Tibial artery (tissue), 4 donors: ENCODE results near the gene PDP2.

Source experiments
- DNase-seq, 2 donors: peaks; one replicate each; pipeline ENCODE4 v3.0.0-alpha.2; 2019
- H3K27ac ChIP-seq, 2 donors: fragments of 200-600 bp; sonication (generic) in 1 of 2; 1 replicate in 1 of 2; 2 replicates in 1 of 2; pipeline ENCODE4 v1.5.1; 2018 to 2019; ENCODE audit warnings: mild to moderate bottlenecking in 1 of 2
- H3K27me3 ChIP-seq, 2 donors: fragments of 200-600 bp; sonication (generic) in 1 of 2; one replicate each; pipeline versions ENCODE4 v1.5.1 to v1.6.0; 2016 to 2019
- H3K36me3 ChIP-seq, 3 donors: fragments of 200-600 bp; sonication (generic) in 2 of 3; one replicate each; pipeline ENCODE4 v1.5.1; 2016 to 2019; ENCODE audit warnings: mild to moderate bottlenecking in 2 of 3
- H3K4me1 ChIP-seq, 4 donors: fragments of 200-600 bp; sonication (generic) in 2 of 4; 1 replicate in 3 of 4; 2 replicates in 1 of 4; pipeline ENCODE4 v1.5.1; 2016 to 2019
- H3K4me3 ChIP-seq, 2 donors: fragments of 200-600 bp; sonication (generic) in 1 of 2; 1 replicate in 1 of 2; 2 replicates in 1 of 2; pipeline ENCODE4 v1.5.1; 2018 to 2019; ENCODE audit warnings: mild to moderate bottlenecking in 2 of 2
- H3K9me3 ChIP-seq, 3 donors: fragments of 200-600 bp; sonication (generic) in 1 of 3; one replicate each; pipeline ENCODE4 v1.5.1; 2016 to 2019
- intact Hi-C: fragments of 100-400 bp; cut with DNase I; formaldehyde crosslinking; loops from one replicate; pipeline ENCODE4 v1.15.0; 2023; ENCODE audit warnings: low total_unique reads
- TF ChIP-seq, protein P1 (sequence below), 2 experiments: fragments of 200-600 bp in 1 of 2; fragments of 450-650 bp in 1 of 2; IDR thresholded peaks; one replicate each; pipeline ENCODE4 v1.5.1; 2017 to 2019; ENCODE audit warnings: antibody characterized with exemption in 2 of 2, mild to moderate bottlenecking in 1 of 2, moderate library complexity in 1 of 2

The PDP2 gene

GRCh38 chr16:66913711-66914110, 33.4 kb downstream of the PDP2 start:
- Histone ChIP-seq H3K27ac (no peak overlapping the region), H3K27me3 (no peaks in the 10 kb centered on the region), H3K9me3 (no peaks in the 10 kb centered on the region), H3K4me1 (peaks cover 0 to 16% (median 3%) of the 10 kb centered on the region in 4 donors), H3K4me3 (no peak overlapping the region), H3K36me3 (no peaks in the 10 kb centered on the region)
- TF ChIP-seq, protein P1, sequence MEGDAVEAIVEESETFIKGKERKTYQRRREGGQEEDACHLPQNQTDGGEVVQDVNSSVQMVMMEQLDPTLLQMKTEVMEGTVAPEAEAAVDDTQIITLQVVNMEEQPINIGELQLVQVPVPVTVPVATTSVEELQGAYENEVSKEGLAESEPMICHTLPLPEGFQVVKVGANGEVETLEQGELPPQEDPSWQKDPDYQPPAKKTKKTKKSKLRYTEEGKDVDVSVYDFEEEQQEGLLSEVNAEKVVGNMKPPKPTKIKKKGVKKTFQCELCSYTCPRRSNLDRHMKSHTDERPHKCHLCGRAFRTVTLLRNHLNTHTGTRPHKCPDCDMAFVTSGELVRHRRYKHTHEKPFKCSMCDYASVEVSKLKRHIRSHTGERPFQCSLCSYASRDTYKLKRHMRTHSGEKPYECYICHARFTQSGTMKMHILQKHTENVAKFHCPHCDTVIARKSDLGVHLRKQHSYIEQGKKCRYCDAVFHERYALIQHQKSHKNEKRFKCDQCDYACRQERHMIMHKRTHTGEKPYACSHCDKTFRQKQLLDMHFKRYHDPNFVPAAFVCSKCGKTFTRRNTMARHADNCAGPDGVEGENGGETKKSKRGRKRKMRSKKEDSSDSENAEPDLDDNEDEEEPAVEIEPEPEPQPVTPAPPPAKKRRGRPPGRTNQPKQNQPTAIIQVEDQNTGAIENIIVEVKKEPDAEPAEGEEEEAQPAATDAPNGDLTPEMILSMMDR (IDR thresholded peaks at IDR 0.05), result no peak
- intact Hi-C loops, result no loop called here
- no peak for DNase-seq

DNA sequence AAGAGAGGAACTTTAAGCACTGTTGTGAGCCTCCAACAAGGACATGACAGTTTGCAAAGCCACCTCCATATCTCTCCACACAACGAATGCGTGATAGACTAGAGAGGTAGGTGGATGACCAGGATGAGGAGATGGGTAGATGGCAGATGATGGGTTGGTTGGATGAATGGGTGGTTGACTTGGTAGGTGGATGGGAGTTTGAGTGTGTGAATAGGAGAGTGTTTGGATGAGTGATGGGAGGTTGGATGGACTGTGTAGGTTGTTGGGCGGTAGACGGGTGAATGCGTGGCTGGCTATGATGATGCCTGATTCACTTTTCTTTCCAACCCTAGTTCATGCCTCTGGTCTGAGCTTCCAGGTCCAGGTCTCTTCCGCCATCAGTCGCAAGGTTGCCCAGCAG, 34.2 kb downstream of the PDP2 start:
- H3K4me3 ChIP-seq, result no peak overlapping the region
- intact Hi-C loops, result no loop called here
- no peaks in the 10 kb centered on the region for H3K9me3 ChIP-seq
- H3K27ac ChIP-seq, result no peak overlapping the region
- TF ChIP-seq, protein P1 (IDR thresholded peaks at IDR 0.05), result no peak
- DNase-seq, result no peak
- H3K4me1 ChIP-seq, result peaks cover 0 to 21% (median 3%) of the 10 kb centered on the region in 4 donors
- no peaks in the 10 kb centered on the region for H3K36me3 ChIP-seq
- H3K27me3 ChIP-seq, result no peaks in the 10 kb centered on the region

GRCh38 chr16:66915041-66915440, 34.7 kb downstream of the PDP2 start:
- intact Hi-C loops, result no loop called here
- H3K27ac ChIP-seq, result no peak overlapping the region
- no peak overlapping the region for H3K4me3 ChIP-seq
- no peaks in the 10 kb centered on the region for H3K9me3 ChIP-seq
- no peaks in the 10 kb centered on the region for H3K36me3 ChIP-seq
- no peak for DNase-seq
- TF ChIP-seq, protein P1 (IDR thresholded peaks at IDR 0.05), result no peak
- no peaks in the 10 kb centered on the region for H3K27me3 ChIP-seq
- peaks cover 0 to 26% (median 5%) of the 10 kb centered on the region in 4 donors for H3K4me1 ChIP-seq

- Histone ChIP-seq H3K9me3 (no peaks in the 10 kb centered on the region), H3K4me3 (no peak overlapping the region), H3K27ac (no peak overlapping the region), H3K36me3 (peaks cover 5% of the 10 kb centered on the region in 3 donors), H3K4me1 (peaks cover 0 to 26% (median 11%) of the 10 kb centered on the region in 4 donors), H3K27me3 (no peaks in the 10 kb centered on the region)
- intact Hi-C loops, result no loop called here
- DNase-seq, result no peak
- TF ChIP-seq, protein P1 (IDR thresholded peaks at IDR 0.05), result no peak
Measured at GRCh38 chr16:66916518-66916917, 36.2 kb downstream of the PDP2 start.

- no peak overlapping the region for H3K4me3 ChIP-seq
- intact Hi-C loops, result no loop called here
Measured at GRCh38 chr16:66917741-66918140, 37.4 kb downstream of the PDP2 start.

More at GRCh38 chr16:66917741-66918140, 37.4 kb downstream of the PDP2 start:
- no peak for DNase-seq
- H3K4me1 ChIP-seq, result peaks cover 0 to 37% (median 23%) of the 10 kb centered on the region in 4 donors
- no peak overlapping the region for H3K27ac ChIP-seq
- peaks cover 12 to 17% (median 14%) of the 10 kb centered on the region in 3 donors for H3K36me3 ChIP-seq
- no peaks in the 10 kb centered on the region for H3K27me3 ChIP-seq
- no peaks in the 10 kb centered on the region for H3K9me3 ChIP-seq
- TF ChIP-seq, protein P1 (IDR thresholded peaks at IDR 0.05), result no peak
